Tibial artery (tissue), 4 donors: ENCODE measurements around the gene PDE2A.
A peak's percentile ranks its signal among the peaks of the same experiment; 100 is the strongest.

Experiments
- DNase-seq, 2 donors: peaks; one replicate each; pipeline ENCODE4 v3.0.0-alpha.2; 2019
- H3K27ac ChIP-seq, 2 donors: fragments of 200-600 bp; sonication (generic) in 1 of 2; 1 replicate in 1 of 2; 2 replicates in 1 of 2; pipeline ENCODE4 v1.5.1; 2018 to 2019; ENCODE audit warnings: mild to moderate bottlenecking in 1 of 2
- H3K27me3 ChIP-seq, 2 donors: fragments of 200-600 bp; sonication (generic) in 1 of 2; one replicate each; pipeline versions ENCODE4 v1.5.1 to v1.6.0; 2016 to 2019
- H3K36me3 ChIP-seq, 3 donors: fragments of 200-600 bp; sonication (generic) in 2 of 3; one replicate each; pipeline ENCODE4 v1.5.1; 2016 to 2019; ENCODE audit warnings: mild to moderate bottlenecking in 2 of 3
- H3K4me1 ChIP-seq, 4 donors: fragments of 200-600 bp; sonication (generic) in 2 of 4; 1 replicate in 3 of 4; 2 replicates in 1 of 4; pipeline ENCODE4 v1.5.1; 2016 to 2019
- H3K4me3 ChIP-seq, 2 donors: fragments of 200-600 bp; sonication (generic) in 1 of 2; 1 replicate in 1 of 2; 2 replicates in 1 of 2; pipeline ENCODE4 v1.5.1; 2018 to 2019; ENCODE audit warnings: mild to moderate bottlenecking in 2 of 2
- H3K9me3 ChIP-seq, 3 donors: fragments of 200-600 bp; sonication (generic) in 1 of 3; one replicate each; pipeline ENCODE4 v1.5.1; 2016 to 2019
- intact Hi-C: fragments of 100-400 bp; cut with DNase I; formaldehyde crosslinking; loops from one replicate; pipeline ENCODE4 v1.15.0; 2023; ENCODE audit warnings: low total_unique reads
- TF ChIP-seq, protein P1 (sequence below), 2 experiments: fragments of 200-600 bp in 1 of 2; fragments of 450-650 bp in 1 of 2; IDR thresholded peaks; one replicate each; pipeline ENCODE4 v1.5.1; 2017 to 2019; ENCODE audit warnings: antibody characterized with exemption in 2 of 2, mild to moderate bottlenecking in 1 of 2, moderate library complexity in 1 of 2

PDE2A gene

DNA sequence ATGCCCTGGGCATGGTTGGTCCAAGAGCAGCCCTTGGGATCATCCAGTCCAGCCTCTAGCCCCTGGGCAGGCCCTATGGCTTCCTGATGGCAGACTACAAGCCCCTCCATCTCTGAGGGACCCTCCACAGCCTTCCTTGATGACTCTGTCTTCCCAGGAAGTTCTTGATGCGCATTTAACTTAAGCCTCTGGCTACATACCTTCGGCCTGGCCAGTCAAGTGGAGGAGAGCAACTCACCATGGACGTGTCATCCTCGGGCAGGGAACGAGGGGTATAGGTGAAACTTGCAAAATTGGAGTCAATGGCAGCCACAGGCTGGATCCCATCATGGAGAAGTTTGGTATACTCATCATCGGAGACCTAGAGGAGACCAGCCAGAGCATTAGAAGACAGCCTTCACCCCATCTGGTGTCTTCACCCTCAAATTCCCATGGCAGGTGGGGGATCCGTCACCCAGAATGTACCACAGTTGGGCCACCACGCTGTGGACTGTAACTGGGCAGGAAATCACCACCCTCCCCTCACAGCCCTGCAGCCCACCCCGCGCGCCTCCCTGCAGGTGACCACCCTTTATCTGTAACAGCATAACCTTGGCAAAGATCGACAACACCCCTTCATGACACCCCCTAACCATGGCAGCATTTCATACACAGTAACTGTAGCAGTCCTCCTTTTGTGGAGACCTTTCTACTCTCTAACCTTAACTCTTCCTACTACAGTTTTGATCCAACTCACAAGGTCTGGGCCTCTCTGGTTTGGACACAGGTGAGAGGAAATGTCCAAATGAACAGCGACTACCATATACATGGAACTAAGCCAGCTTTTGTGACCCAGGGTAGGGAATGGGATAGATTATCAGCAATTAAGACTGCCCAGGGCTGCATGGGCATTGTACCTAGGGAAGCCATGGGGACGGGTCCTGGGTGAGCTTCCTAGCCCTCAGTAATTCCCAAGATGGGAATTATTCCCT is 91.7 kb downstream of the PDE2A start:
- TF ChIP-seq, protein P1, sequence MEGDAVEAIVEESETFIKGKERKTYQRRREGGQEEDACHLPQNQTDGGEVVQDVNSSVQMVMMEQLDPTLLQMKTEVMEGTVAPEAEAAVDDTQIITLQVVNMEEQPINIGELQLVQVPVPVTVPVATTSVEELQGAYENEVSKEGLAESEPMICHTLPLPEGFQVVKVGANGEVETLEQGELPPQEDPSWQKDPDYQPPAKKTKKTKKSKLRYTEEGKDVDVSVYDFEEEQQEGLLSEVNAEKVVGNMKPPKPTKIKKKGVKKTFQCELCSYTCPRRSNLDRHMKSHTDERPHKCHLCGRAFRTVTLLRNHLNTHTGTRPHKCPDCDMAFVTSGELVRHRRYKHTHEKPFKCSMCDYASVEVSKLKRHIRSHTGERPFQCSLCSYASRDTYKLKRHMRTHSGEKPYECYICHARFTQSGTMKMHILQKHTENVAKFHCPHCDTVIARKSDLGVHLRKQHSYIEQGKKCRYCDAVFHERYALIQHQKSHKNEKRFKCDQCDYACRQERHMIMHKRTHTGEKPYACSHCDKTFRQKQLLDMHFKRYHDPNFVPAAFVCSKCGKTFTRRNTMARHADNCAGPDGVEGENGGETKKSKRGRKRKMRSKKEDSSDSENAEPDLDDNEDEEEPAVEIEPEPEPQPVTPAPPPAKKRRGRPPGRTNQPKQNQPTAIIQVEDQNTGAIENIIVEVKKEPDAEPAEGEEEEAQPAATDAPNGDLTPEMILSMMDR (IDR thresholded peaks at IDR 0.05), result no peak

DNA sequence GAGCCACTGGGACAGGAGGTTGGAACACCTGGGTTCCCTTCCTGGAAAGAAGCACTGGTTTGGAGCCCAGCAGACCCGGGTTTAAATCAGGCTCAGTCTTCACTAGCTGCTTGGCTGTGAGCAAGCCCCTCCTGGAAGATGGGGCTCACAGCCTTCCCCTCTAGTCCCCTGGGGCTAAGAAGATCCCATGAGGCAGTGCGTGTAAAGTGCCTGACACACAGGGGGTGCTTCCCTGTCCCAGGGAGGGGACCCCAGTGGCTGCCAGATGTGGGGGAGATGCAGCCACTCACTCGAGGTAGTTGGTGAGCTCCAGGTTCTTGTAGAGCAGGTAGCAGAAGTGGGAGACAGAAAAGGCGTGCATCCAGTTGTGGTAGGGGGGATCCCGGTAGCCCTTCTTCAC is 93.2 kb downstream of the PDE2A start:
- TF ChIP-seq, protein P1 (IDR thresholded peaks at IDR 0.05), result no peak
- Histone ChIP-seq H3K4me3 (no peak overlapping the region), H3K36me3 (peaks cover 0 to 13% (median 0%) of the 10 kb centered on the region in 3 donors), H3K4me1 (peaks cover 0 to 10% (median 5%) of the 10 kb centered on the region in 4 donors), H3K27me3 (peaks cover 0 to 22% of the 10 kb centered on the region in 2 donors), H3K27ac (no peak overlapping the region), H3K9me3 (no peaks in the 10 kb centered on the region)
- intact Hi-C loops, result no loop called here
- peak in 1 of 2 donors; percentile 40 for DNase-seq

More for the DNA sequence above, 91.7 kb downstream of the PDE2A start:
- Histone ChIP-seq H3K36me3 (peaks cover 0 to 13% (median 0%) of the 10 kb centered on the region in 3 donors), H3K27me3 (peaks cover 0 to 30% of the 10 kb centered on the region in 2 donors), H3K4me1 (peaks cover 0 to 10% (median 5%) of the 10 kb centered on the region in 4 donors), H3K9me3 (no peaks in the 10 kb centered on the region), H3K27ac (no peak overlapping the region), H3K4me3 (no peak overlapping the region)
- intact Hi-C loops, result no loop called here
- peak in 1 of 2 donors; percentile 48 for DNase-seq

DNA sequence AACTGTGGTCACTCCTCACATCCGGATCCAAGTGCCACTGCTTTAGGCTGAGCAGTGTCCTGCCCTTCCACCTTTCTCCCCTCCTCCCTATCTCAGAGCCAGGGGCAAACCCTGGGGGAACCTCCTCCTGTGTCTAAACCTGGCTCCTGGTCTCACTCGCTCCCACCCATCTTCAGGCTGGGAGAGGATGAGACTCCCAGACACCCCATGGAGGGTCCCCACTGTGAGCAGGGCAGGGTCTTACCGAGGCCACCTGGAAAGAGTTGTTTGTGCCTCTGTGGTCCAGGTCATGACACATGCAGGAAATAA is 93.6 kb downstream of the PDE2A start:
- intact Hi-C loops, result no loop called here
- Histone ChIP-seq H3K27me3 (peaks cover 0 to 21% of the 10 kb centered on the region in 2 donors), H3K4me1 (peaks cover 0 to 10% (median 5%) of the 10 kb centered on the region in 4 donors), H3K27ac (no peak overlapping the region), H3K4me3 (no peak overlapping the region), H3K36me3 (peaks cover 0 to 13% (median 0%) of the 10 kb centered on the region in 3 donors), H3K9me3 (no peaks in the 10 kb centered on the region)
- DNase-seq, result peak in 1 of 2 donors; percentile 51
- TF ChIP-seq, protein P1 (IDR thresholded peaks at IDR 0.05), result no peak

DNA sequence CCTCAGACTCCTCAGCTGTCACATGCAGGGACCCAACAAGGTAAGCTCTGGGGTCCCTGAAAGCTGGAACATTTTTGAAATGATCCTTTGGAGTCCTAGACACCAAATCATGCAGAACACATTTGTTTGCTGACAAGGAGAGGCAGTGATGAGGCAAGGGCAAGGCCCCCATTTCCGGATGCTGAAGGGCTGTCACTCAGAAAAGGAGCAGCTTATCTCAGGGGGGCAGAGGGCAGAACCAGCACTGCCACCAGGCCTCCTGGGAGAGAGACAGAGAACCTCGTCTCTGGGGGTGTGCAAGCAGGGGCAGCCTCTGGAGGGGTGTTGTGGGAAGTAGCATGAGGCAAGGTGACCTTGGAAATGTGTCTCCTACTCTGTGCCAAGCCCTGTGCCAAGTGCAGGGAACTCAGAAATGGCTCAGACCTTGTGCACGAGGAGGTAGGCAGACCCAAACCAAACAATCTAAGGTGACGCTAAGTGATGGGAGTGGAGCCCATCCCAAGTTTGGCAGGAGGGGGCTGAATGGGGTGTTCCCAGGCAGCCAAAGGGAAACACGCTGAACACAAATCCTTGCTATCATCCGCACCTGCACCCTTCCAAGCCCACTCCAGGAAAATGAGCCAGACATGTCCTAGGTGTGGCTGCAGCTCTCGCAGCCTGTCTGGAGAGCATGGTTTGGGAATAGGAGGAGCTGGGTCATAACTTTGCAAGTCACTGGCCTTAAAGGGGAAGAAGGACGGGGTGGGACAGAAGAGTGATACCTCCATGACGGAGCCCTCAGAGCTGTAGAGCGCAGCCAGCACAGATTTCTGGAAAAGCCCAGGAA is 94.2 kb downstream of the PDE2A start:
- TF ChIP-seq, protein P1 (IDR thresholded peaks at IDR 0.05), result no peak
- Histone ChIP-seq H3K4me3 (no peak overlapping the region), H3K27ac (no peak overlapping the region), H3K9me3 (no peaks in the 10 kb centered on the region), H3K4me1 (peaks cover 0 to 10% (median 4%) of the 10 kb centered on the region in 4 donors), H3K27me3 (peaks cover 0 to 19% of the 10 kb centered on the region in 2 donors), H3K36me3 (peaks cover 0 to 13% (median 0%) of the 10 kb centered on the region in 3 donors)
- intact Hi-C loops, result no loop called here
- DNase-seq, result peak in 1 of 2 donors; percentile 31

DNA sequence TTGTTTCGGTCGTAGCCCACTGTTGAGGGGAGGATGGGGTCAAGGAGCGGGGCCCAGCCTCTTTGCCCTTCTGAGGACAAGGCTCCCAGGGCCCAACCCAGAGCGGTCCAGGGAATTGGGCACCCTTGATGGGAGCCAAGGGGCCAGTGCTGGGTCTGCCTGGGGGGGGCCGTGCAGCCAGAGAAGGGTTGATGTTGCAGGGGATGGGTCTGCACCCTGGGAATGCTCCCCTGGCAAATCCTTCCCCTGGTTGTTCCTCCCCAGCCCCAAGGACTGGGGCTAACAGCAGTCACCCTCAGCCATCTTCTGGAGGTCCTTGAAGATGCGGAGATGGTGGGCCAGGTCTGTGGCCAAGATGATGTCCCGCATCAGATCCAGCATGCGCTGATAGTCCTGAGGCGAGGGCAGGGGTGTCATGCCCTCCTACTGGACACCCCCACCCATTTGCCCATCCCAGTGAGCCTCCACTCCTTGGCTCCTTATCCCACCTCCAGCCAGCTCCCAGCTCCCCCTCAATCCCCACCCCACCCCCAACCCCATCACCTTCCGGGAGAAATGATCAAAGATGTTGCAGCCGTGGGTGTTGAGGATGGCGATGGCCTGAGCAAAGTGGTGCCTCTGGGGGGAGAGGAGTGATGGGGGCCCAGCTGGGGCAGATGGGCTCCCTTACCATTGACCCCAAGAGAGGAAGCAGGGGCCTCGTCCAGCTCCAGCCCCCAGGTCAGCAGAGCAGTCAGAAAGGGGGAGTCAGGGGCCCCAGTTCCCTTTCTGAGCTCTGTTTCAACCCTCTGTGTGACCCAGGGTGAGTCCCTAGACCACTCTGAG is 95.0 kb downstream of the PDE2A start:
- H3K36me3 ChIP-seq, result peaks cover 0 to 8% (median 0%) of the 10 kb centered on the region in 3 donors
- intact Hi-C loops, result no loop called here
- H3K9me3 ChIP-seq, result no peaks in the 10 kb centered on the region
- no peak overlapping the region for H3K4me3 ChIP-seq
- H3K27ac ChIP-seq, result no peak overlapping the region
- H3K27me3 ChIP-seq, result peaks cover 0 to 19% of the 10 kb centered on the region in 2 donors
- TF ChIP-seq, protein P1 (IDR thresholded peaks at IDR 0.05), result no peak
- DNase-seq, result peak in 1 of 2 donors; percentile 40
- H3K4me1 ChIP-seq, result peaks cover 0 to 3% (median under 1%) of the 10 kb centered on the region in 4 donors
